Activated CD4-positive, alpha-beta T cell treated with anti-CD3 and anti-CD28 coated beads, Interleukin-2, Interleukin-4, amounts not matched to agents 100 ng/mL and 50 ng/mL, durations not matched to agents 16 hours and 8 hours (primary cell): ENCODE measurements around the gene ARID5B.

Experiments used
- DNase-seq: peaks from one replicate; pipeline ENCODE4 v3.0.0-alpha.2; 2020; ENCODE audit warnings: low spot score

ARID5B gene, protein sequence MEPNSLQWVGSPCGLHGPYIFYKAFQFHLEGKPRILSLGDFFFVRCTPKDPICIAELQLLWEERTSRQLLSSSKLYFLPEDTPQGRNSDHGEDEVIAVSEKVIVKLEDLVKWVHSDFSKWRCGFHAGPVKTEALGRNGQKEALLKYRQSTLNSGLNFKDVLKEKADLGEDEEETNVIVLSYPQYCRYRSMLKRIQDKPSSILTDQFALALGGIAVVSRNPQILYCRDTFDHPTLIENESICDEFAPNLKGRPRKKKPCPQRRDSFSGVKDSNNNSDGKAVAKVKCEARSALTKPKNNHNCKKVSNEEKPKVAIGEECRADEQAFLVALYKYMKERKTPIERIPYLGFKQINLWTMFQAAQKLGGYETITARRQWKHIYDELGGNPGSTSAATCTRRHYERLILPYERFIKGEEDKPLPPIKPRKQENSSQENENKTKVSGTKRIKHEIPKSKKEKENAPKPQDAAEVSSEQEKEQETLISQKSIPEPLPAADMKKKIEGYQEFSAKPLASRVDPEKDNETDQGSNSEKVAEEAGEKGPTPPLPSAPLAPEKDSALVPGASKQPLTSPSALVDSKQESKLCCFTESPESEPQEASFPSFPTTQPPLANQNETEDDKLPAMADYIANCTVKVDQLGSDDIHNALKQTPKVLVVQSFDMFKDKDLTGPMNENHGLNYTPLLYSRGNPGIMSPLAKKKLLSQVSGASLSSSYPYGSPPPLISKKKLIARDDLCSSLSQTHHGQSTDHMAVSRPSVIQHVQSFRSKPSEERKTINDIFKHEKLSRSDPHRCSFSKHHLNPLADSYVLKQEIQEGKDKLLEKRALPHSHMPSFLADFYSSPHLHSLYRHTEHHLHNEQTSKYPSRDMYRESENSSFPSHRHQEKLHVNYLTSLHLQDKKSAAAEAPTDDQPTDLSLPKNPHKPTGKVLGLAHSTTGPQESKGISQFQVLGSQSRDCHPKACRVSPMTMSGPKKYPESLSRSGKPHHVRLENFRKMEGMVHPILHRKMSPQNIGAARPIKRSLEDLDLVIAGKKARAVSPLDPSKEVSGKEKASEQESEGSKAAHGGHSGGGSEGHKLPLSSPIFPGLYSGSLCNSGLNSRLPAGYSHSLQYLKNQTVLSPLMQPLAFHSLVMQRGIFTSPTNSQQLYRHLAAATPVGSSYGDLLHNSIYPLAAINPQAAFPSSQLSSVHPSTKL

DNA sequence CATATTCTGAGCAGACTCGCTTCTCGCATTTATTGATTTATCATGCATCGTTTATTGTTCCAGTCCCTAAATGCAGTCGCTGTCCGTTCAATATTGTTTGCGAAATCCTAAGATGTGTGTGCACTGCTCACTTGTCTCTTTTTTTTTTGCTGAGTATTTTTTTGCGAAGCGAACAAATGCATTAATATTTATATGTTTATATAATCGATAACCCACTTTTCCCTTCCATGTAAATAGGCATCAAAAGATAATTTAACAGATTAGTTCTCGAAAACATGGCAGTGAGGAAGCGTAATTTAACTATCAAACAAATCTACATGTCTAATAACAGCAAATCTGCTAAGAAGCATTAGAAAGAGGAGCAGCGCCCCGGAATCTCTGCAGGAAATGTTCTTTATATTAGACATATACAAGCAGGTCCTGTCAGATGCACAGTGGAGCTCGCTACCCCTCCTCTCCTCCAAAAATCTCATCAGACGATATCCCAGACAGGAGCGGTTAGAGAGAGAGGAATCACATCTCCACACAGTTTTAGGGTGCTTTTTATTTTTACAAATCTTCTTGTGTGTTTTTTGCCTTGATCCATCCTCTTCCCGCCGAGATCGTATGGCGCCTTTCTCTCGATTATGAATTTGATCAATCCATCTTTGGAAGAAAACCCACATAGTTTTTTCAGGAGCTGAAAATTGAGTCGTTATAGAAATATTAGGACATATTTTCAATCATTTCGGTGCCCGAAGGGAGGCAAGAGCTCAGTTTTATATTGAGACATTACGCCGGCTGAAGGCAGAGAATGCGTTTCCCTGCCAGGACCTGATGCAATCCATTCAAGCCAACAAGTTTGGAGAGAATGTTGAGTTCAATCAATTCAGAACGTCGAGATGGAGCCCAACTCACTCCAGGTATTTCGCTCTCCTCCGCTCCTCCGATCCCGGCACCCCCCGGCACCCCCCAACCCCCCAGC is at the start of gene ARID5B:
Gene ARID5B, plus strand, starts transcription at position 871 of the 964 bp plus-strand sequence. Its CDS starts 11 bp downstream, at position 882.
- DNase-seq, result peak; percentile 73

DNA sequence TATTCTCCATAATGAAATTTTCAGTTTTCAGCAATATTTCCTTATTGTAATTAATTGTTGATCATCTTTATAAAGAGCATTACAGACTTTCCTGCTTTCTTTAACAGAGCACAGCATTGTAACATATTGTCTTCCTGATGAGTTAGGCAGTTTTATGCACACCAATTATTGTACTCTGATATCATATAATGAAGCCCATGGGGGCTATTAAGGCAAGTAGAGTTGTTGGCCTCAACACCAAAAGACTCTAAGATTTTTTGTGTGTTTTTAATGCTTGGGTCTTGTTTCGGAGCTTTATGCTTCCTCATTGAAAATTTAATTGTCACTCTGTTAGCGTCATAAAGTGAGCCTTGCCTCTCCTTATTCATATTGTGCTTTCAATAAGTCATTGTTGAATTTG is 49.2 kb upstream of the ARID5B start:
- DNase-seq, result no peak

DNA sequence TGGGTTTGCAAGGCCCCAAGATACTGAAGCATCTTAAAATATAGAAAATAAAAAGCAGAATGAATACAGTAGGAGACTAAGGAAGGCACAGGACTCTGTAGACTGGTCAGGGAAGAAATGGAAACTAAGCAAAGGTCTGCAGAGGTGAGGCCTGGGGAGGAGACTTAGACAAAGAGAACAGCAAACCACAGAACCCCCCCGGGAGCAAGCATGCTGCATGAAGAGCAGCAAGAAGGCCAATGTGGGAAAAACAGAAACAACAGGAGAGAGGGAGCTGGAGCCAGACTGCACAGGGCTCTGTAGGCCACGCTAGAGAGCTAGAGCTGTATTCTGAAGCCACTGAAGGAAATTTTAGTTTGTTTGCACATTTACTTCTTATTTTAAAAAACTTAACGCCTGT is 45.7 kb upstream of the ARID5B start:
- no peak for DNase-seq

DNA sequence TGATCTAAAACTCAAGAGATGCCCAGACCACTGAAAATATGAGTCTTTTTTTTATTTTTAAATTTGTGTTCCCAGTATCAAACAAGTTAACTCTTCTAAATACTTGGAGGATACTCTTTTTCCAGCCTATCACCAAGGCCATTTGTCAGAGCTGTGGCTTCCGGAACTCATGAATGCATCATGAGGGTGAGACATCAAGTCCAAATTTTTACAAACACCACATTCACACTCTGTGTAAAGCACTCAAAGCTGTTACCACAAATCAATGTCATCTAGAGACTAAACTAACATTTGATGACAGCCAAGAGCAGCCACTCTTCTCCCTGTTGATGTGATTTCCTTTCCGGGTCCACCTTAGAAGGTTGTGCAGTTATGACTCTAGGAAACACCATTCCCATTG is 43.8 kb upstream of the ARID5B start:
- no peak for DNase-seq

DNA sequence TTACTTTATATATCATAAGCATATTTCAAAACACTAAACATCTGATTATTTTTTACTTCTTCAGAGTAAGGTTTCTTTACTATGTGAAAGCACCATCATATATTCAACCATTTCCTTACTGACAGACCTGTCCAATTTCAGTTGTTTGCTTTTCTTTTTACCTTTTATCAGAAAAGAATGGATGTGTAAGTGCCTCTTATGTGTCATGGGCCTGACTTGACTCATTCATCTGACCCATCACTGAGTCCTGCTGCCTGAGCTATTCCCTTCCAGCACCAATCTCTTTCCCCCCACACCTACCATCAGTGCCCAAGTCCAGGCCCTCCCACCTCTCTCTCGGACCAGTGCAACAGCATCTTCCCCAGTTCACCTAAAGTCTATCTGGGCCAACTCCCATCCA is 41.7 kb upstream of the ARID5B start:
- no peak for DNase-seq

DNA sequence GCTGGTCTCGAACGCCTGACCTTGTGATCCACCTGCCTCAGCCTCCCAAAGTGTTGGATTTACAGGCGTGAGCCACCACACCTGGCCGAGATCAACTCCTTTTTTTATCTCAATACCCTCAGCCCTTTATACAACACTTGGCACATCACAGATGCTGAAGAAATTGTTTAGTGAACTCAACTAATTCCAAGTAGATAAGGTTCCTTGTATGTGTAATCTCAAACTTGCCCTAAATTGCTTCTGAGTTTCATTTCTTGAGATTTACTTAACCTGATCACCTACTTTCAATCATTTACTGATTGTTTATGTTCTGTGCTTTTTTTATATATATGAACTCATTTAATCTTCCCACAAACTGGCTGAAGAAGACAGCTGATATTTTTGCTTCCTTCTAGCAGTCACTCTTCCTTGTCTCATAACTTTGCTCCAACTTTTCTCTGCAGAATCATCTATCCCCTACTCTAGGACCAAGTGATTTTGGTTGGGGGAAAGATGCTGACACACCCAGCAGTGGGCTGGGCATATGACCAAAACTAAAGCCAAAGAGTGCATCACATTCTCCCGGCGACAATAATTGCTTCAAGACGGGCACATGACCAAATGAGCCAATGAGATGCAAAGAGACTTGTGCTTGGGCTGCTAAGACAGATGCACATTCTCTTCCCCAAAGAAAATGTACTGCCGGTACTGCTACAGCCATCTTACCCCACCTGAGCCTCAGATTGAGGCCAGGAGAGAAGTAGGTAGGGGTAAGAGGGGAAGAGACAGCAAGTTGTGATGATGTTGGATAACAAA is 40.3 kb upstream of the ARID5B start:
- DNase-seq, result no peak

DNA sequence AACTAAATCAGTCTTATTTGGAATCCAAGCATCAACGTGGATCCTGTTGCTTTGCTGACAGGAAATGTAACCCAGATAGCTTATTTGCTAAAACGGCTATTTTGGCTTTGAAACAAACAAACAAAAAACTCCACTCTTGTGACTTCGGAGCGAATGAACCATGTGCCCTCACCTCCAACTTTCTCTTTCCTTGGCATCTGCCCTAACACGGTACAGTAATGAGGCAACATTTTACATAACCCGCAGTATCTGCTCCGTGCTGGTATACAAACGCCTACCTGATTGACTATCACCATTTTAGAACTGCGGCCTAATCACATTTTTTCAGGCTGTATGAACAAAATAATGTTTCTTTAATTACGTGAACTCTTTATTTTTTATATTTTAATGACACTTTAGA is 37.5 kb upstream of the ARID5B start:
- no peak for DNase-seq

DNA sequence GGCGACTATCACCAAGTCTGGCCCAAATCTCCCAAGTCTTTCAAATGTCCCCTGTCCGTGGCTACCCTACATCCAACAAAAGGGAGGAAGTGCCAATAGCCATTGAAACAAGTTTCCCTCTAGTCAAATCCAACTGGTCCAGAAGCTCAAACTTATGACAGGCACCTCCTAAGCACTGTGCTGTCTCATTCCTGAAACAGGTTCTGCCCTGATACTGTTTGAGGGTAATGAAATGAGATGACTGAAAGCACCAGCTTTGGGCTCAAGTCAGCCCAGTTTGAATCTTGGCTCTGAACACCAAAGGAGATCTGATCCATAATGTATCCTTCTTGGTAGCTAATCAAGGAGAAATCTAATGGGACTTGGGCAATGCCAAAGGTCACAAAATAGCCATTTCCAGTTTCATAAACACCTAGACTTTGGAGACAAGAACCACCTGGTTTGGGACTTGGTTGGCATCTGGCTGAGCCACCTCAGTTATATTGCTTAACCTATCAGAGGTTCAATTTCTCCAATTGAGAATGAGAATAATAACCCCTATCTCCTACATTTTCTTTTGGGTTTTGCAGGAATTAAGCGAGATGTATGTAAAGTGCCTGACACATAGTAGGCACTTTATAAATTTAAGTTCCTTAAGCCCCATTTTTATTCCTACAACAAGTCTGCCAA is 34.7 kb upstream of the ARID5B start:
- peak; percentile 30 for DNase-seq

DNA sequence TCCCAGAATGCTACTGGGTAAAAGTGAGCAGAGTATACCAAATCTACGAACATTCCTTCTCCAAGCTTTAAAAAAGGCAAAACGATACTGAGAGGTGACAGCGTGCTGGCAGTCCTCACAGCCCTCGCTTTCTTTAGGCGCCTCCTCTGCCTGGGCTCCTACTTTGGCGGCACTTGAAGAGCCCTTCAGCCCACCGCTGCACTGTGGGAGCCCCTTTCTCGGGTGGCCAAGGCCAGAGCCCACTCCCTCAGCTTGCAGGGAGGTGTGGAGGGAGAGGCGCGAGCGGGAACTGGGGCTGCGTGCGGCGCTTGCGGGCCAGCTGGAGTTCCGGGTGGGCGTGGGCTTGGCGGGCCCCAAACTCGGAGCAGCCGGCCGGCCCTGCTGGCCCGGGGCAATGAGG is 34.1 kb upstream of the ARID5B start:
- DNase-seq, result peak; percentile 12

DNA sequence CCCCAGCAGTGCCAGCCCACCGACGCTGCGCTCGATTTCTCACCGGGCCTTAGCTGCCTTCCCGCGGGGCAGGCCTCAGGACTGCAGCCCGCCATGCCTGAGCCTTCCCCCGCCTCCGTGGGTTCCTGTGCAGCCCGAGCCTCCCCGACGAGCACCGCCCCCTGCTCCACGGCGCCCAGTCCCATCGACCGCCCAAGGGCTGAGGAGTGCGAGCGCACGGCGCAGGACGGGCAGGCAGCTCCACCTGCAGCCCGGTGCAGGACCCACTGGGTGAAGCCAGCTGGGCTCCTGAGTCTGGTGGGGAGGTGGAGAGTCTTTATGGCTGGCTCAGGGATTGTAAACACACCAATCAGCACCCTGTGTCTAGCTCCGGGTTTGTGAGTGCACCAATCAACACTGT is 33.7 kb upstream of the ARID5B start:
- DNase-seq, result peak; percentile 54

DNA sequence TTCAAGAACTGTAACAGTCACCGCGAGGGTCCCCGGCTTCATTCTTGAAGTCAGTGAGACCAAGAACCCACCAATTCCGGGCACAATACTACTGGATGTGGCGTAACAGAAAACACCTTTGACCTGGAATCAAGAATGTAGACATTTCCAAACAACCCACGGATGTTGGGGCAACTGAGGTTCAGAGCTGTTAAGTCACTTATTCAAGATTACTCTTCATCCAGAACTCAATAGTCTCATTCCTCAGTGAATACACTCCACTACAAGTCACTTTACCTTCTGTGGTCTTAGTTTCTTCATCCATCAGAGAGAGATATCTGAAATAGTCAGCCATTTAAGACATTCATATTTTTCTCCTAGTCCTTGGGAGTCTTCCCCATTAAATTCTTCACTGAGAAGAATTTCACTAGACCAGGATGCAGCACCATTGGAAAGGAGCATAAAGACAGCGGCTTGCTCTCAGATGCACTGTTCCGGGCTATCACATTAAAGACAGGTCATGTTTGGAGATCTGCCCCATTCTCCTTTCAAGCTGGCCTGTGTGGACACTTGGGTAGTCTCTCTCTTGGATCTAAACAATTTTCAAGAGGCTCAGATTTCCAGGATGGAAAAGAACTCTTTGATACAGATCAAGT is 32.3 kb upstream of the ARID5B start:
- no peak for DNase-seq

DNA sequence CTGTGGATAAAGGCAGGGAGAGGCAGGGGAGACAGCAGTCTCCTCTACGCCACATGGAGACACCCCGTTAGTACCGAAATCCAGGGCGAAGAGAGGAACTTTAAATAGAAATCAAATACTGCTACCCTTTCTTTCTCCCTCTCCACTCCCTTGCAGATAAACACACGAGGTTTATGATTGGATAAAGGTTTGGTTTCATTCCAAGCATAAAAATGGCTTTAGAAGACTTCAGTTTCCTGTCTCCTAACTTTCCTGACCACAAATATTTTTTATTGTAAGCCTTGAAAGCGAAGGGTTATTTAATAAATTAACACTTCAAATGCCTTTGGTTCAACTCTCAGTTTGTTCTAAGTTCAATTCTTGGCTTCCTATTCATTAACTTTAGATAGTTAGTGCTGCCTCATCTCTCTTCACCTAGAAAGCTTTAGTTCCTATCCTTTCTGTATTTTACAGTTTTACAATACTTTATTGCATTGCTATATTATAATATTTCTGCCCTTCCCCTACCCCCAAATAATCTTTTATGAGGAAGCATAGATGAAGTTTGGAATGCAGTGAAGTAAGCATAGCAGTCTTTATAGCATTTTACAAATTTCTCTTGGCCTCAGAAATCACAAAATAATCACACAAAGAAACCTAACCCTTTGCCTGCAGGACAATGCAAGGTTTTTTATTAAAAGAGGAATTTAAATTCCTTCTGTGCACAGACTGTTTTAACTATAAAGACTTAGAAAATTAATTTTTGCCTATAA is 31.5 kb upstream of the ARID5B start:
- no peak for DNase-seq

DNA sequence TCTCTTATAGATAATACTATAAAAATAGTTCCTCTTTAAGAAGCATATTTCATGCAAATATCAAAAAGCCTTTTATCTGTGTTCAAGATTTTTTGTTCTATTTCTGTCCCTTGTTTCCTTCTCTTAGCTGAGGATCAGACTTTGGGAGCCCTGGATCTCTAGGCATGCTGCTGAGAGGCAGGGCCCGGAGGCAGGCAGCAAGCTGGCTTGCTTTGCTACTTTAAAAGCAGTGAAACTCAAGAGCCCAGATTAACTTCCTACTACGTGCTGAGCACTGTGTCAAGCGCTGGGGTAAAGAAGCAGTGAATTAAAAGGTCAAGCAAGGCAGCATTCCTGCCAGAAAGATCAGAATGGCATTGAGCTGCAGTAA is 31.0 kb upstream of the ARID5B start:
- DNase-seq, result no peak

DNA sequence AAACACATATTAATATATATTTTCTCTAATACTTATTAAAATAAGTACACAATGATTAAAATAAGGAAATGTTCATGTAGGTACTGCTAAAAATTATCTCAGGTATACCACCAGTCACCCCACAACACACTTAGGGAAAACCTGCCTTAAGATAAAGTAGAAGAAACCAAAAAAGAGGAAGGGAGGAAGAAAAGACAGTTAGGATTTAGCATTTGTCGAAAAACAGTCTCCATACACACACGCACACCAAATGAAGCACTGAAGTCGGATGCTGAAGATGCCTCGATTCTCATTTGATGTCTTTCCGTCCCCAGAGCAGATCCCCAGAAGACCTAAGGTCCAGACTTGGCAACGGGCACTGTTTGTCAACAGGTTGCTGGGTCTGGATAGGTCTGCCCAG is 30.0 kb upstream of the ARID5B start:
- DNase-seq, result no peak

DNA sequence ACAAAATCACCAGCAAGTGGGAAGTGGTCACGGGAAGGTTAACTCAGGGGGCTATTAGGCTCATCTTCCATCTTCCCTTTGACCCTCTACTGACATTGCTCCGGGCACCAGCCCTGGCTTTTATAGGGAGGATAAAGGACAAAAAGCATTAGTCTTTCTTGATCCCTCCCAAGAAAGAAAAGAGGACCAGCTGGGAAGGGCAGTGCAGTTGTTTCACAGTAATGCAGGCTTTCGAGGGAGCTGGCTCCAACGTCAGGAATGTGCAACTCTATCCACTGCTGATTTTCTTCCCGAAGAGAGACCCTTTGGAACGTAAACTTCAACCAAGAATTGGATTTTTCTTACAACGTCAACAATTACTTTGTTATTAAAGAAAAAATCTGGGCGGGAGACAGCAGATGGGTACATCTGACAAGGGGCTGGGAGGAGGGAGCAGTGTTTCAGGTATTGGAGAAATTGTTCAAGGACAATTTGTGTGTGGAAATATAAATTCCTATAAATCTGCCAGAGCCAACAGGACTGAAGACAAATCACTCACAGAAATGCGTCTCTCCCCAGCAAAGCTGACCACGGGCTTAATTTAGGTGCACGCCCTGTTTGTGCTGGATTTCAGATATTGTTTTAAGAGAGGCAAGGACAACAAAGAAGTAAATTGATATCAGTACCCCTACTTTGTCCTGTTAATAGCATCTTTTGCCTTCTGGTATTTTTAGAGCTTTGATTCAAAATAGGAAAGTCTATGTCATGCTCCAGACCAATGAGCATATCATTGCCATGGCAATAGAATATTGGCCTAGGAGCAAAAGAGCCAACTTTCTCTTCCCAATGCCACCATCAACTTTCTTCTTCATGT is 23.4 kb upstream of the ARID5B start:
- DNase-seq, result no peak

DNA sequence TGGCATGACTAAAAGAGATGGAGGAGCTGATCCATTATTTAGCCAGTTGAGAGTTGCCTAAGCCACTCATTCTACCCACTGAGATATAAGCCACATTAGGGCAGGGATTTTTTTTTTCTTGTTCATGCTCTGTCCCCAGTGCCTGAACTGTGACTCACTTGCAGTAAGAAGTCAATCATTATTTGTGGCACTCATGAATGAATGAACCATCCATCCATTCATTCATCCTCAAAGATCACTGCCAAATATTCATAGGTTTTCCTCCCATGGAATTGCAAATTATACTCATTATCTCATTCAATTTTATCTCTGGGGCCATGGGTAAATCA is 22.8 kb upstream of the ARID5B start:
- DNase-seq, result no peak

DNA sequence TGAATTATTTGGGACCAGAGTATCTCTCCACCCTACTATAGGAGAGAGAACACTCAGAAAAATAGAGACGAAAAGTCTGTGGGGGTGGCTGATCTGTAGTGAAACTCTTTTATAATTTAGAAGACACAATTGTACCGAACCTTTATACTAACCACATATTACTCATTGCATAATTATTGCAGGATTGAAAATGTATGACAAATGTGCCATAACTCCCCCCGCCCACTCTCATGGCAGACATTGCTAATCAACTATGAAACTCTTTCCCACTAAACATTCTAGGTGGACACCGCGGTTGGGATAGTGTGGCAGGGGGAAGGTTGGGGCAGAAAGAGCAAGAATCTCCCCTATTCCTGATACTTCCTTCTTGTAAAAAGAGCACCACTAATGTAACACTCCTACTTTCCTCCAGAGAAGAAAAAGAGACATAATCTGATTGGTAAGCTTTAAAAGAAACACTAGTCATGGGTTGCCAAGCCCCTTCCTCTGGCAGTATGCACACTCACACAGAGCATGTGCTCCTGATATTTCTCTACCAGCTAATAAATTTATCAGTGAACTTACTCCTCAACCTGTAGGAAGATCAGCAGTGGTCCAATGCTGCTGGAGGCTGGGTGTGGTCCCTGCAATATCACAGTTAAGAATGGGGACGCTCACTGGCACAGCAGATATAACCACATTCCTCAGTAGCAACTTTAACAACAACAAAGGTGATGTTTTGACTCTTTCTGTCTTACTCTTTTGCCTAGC is 18.7 kb upstream of the ARID5B start:
- peak; percentile 60 for DNase-seq
